SK-N-SH treated with all-trans-retinoic acid at 6 μM for 48 hours (cell line): ENCODE measurements around the gene OLIG1.

Experiments
- ATAC-seq: fragments of 200-7000 bp; cut with Tn5 transposase; 3 replicates; pipeline ENCODE4 v1.9.1; 2020; ENCODE audit warnings: mild to moderate bottlenecking, moderate library complexity
- ARNTL ChIP-seq: fragments of 450-650 bp; formaldehyde crosslinking; IDR thresholded peaks from 2 replicates; pipeline ENCODE4 v1.5.0; 2020; ENCODE audit warnings: low read depth, mild to moderate bottlenecking, moderate library complexity, borderline replicate concordance
- BACH2 ChIP-seq: fragments of 250-450 bp; sonication (Bioruptor Pico); IDR thresholded peaks from 2 replicates; pipeline ENCODE4 v1.9.0; 2021; ENCODE audit warnings: mild to moderate bottlenecking, borderline replicate concordance
- CSDC2 ChIP-seq: fragments of 250-450 bp; sonication (Bioruptor Pico); IDR thresholded peaks from 2 replicates; pipeline ENCODE4 v1.5.0; 2020; ENCODE audit warnings: mild to moderate bottlenecking, moderate library complexity
- ESRRG ChIP-seq: fragments of 250-450 bp; sonication (Bioruptor Pico); IDR thresholded peaks from 2 replicates; pipeline ENCODE4 v1.6.1; 2021; ENCODE audit warnings: mild to moderate bottlenecking
- GLIS3 ChIP-seq: fragments of 250-450 bp; sonication (Bioruptor Pico); IDR thresholded peaks from 2 replicates; pipeline ENCODE4 v1.5.0; 2020; ENCODE audit warnings: mild to moderate bottlenecking, moderate library complexity
- ISL1 ChIP-seq: fragments of 250-450 bp; sonication (Bioruptor Pico); IDR thresholded peaks from 2 replicates; pipeline ENCODE4 v2.1.2; 2022; ENCODE audit warnings: mild to moderate bottlenecking, moderate library complexity
- OSR1 ChIP-seq: fragments of 250-450 bp; sonication (Bioruptor Pico); IDR thresholded peaks from 2 replicates; pipeline ENCODE4 v1.8.0; 2022; ENCODE audit warnings: moderate library complexity, mild to moderate bottlenecking, inconsistent platforms
- PPARA ChIP-seq: fragments of 250-450 bp; sonication (Bioruptor Pico); IDR thresholded peaks from 2 replicates; pipeline ENCODE4 v1.5.0; 2020; ENCODE audit warnings: mild to moderate bottlenecking, borderline replicate concordance
- RARB ChIP-seq: fragments of 250-450 bp; sonication (Bioruptor Pico); IDR thresholded peaks from 2 replicates; pipeline ENCODE4 v1.8.0; 2021; ENCODE audit warnings: mild to moderate bottlenecking, moderate library complexity
- SNAI2 ChIP-seq: fragments of 250-450 bp; sonication (Bioruptor Pico); IDR thresholded peaks from 2 replicates; pipeline ENCODE4 v1.5.0; 2020; ENCODE audit warnings: mild to moderate bottlenecking, moderate library complexity
- TCF4 ChIP-seq: fragments of 250-450 bp; sonication (Bioruptor Pico); IDR thresholded peaks from 2 replicates; pipeline ENCODE4 v1.8.0; 2021; ENCODE audit warnings: mild to moderate bottlenecking, moderate library complexity, borderline replicate concordance
- TOX ChIP-seq: fragments of 250-450 bp; sonication (Bioruptor Pico); IDR thresholded peaks from 2 replicates; pipeline ENCODE4 v1.8.0; 2021; ENCODE audit warnings: mild to moderate bottlenecking, moderate library complexity, borderline replicate concordance
- ZC3H10 ChIP-seq: fragments of 250-450 bp; sonication (Bioruptor Pico); IDR thresholded peaks from 2 replicates; pipeline ENCODE4 v1.5.1; 2021; ENCODE audit warnings: mild to moderate bottlenecking, moderate library complexity
- ZFP3 ChIP-seq: fragments of 250-450 bp; sonication (Bioruptor Pico); IDR thresholded peaks from 2 replicates; pipeline ENCODE4 v1.5.0; 2020; ENCODE audit warnings: mild to moderate bottlenecking, moderate library complexity
- ZFP30 ChIP-seq: fragments of 450-650 bp; formaldehyde crosslinking; IDR thresholded peaks from 2 replicates; pipeline ENCODE4 v1.5.0; 2022; ENCODE audit warnings: mild to moderate bottlenecking, moderate library complexity
- ZNF565 ChIP-seq: fragments of 450-650 bp; formaldehyde crosslinking; conservative IDR thresholded peaks from 2 replicates; pipeline ENCODE4 v1.5.0; 2020; ENCODE audit warnings: low read depth, mild to moderate bottlenecking, moderate library complexity
- ZNF70 ChIP-seq: fragments of 450-650 bp; formaldehyde crosslinking; IDR thresholded peaks from 2 replicates; pipeline ENCODE4 v1.5.0; 2020; ENCODE audit warnings: mild to moderate bottlenecking, moderate library complexity
- ZNF8 ChIP-seq: fragments of 450-650 bp; formaldehyde crosslinking; IDR thresholded peaks from 2 replicates; pipeline ENCODE4 v1.5.0; 2020; ENCODE audit warnings: mild to moderate bottlenecking, moderate library complexity
- TF ChIP-seq, protein P1 (sequence below): fragments of 250-450 bp; sonication (Bioruptor Pico); IDR thresholded peaks from 2 replicates; pipeline ENCODE4 v1.5.1; 2021; ENCODE audit warnings: mild to moderate bottlenecking, moderate library complexity
- TF ChIP-seq, protein P2 (sequence below): fragments of 250-450 bp; sonication (Bioruptor Pico); IDR thresholded peaks from 2 replicates; pipeline ENCODE4 v1.5.0; 2020; ENCODE audit warnings: mild to moderate bottlenecking, moderate library complexity
- TF ChIP-seq, protein P3 (sequence below): fragments of 250-450 bp; sonication (Bioruptor Pico); IDR thresholded peaks from 2 replicates; pipeline ENCODE4 v1.5.1; 2020; ENCODE audit warnings: low read depth, mild to moderate bottlenecking, moderate library complexity
- TF ChIP-seq, protein P4 (sequence below): fragments of 250-450 bp; sonication (Bioruptor Pico); IDR thresholded peaks from 2 replicates; pipeline ENCODE4 v1.8.0; 2021; ENCODE audit warnings: low read depth, mild to moderate bottlenecking, moderate library complexity, borderline replicate concordance
- TF ChIP-seq, protein P5 (sequence below): fragments of 250-450 bp; sonication (Bioruptor Pico); IDR thresholded peaks from 2 replicates; pipeline ENCODE4 v1.8.0; 2020; ENCODE audit warnings: mild to moderate bottlenecking, moderate library complexity, borderline replicate concordance

Gene OLIG1

DNA sequence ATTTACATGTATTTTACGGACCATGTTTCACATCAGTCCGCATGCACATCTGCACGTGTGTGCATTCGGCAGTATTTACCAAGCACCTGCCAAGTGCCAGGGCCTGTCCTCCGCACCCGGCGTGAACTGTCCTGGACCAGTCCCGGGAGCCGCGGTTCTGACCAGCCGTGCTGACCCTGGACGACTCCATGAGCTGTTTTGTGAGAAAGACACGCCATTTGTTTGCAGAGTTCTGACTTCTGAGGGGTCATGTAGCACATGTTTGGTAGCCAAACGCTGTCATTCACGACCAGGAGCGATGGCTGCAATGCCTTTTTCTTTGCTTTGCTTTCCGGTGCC is 47.5 kb upstream of the OLIG1 start:
- TF ChIP-seq PPARA (no peak), ZFP3 (CRISPR knock-in tag) (no peak), SNAI2 (CRISPR knock-in tag) (no peak), ZC3H10 (CRISPR knock-in tag) (no peak), ZNF565 (CRISPR knock-in tag) (no peak), ESRRG (CRISPR knock-in tag) (no peak), ZNF8 (CRISPR knock-in tag) (no peak), OSR1 (CRISPR knock-in tag) (no peak), ZFP30 (CRISPR knock-in tag) (no peak), ZNF70 (CRISPR knock-in tag) (no peak), GLIS3 (CRISPR knock-in tag) (no peak), TOX (CRISPR knock-in tag) (no peak), ISL1 (no peak), RARB (CRISPR knock-in tag) (no peak), BACH2 (CRISPR knock-in tag) (no peak)
- TF ChIP-seq, protein P1, sequence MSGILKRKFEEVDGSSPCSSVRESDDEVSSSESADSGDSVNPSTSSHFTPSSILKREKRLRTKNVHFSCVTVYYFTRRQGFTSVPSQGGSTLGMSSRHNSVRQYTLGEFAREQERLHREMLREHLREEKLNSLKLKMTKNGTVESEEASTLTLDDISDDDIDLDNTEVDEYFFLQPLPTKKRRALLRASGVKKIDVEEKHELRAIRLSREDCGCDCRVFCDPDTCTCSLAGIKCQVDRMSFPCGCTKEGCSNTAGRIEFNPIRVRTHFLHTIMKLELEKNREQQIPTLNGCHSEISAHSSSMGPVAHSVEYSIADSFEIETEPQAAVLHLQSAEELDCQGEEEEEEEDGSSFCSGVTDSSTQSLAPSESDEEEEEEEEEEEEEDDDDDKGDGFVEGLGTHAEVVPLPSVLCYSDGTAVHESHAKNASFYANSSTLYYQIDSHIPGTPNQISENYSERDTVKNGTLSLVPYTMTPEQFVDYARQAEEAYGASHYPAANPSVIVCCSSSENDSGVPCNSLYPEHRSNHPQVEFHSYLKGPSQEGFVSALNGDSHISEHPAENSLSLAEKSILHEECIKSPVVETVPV (CRISPR knock-in tag) = no peak
- TF ChIP-seq, protein P2, sequence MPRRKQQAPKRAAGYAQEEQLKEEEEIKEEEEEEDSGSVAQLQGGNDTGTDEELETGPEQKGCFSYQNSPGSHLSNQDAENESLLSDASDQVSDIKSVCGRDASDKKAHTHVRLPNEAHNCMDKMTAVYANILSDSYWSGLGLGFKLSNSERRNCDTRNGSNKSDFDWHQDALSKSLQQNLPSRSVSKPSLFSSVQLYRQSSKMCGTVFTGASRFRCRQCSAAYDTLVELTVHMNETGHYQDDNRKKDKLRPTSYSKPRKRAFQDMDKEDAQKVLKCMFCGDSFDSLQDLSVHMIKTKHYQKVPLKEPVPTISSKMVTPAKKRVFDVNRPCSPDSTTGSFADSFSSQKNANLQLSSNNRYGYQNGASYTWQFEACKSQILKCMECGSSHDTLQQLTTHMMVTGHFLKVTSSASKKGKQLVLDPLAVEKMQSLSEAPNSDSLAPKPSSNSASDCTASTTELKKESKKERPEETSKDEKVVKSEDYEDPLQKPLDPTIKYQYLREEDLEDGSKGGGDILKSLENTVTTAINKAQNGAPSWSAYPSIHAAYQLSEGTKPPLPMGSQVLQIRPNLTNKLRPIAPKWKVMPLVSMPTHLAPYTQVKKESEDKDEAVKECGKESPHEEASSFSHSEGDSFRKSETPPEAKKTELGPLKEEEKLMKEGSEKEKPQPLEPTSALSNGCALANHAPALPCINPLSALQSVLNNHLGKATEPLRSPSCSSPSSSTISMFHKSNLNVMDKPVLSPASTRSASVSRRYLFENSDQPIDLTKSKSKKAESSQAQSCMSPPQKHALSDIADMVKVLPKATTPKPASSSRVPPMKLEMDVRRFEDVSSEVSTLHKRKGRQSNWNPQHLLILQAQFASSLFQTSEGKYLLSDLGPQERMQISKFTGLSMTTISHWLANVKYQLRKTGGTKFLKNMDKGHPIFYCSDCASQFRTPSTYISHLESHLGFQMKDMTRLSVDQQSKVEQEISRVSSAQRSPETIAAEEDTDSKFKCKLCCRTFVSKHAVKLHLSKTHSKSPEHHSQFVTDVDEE = no peak
- TF ChIP-seq, protein P3, sequence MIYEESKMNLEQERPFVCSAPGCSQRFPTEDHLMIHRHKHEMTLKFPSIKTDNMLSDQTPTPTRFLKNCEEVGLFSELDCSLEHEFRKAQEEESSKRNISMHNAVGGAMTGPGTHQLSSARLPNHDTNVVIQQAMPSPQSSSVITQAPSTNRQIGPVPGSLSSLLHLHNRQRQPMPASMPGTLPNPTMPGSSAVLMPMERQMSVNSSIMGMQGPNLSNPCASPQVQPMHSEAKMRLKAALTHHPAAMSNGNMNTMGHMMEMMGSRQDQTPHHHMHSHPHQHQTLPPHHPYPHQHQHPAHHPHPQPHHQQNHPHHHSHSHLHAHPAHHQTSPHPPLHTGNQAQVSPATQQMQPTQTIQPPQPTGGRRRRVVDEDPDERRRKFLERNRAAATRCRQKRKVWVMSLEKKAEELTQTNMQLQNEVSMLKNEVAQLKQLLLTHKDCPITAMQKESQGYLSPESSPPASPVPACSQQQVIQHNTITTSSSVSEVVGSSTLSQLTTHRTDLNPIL (CRISPR knock-in tag) = no peak
- TF ChIP-seq, protein P4, sequence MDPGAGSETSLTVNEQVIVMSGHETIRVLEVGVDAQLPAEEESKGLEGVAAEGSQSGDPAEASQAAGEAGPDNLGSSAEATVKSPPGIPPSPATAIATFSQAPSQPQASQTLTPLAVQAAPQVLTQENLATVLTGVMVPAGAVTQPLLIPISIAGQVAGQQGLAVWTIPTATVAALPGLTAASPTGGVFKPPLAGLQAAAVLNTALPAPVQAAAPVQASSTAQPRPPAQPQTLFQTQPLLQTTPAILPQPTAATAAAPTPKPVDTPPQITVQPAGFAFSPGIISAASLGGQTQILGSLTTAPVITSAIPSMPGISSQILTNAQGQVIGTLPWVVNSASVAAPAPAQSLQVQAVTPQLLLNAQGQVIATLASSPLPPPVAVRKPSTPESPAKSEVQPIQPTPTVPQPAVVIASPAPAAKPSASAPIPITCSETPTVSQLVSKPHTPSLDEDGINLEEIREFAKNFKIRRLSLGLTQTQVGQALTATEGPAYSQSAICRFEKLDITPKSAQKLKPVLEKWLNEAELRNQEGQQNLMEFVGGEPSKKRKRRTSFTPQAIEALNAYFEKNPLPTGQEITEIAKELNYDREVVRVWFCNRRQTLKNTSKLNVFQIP (CRISPR knock-in tag) = no peak
- TF ChIP-seq, protein P5, sequence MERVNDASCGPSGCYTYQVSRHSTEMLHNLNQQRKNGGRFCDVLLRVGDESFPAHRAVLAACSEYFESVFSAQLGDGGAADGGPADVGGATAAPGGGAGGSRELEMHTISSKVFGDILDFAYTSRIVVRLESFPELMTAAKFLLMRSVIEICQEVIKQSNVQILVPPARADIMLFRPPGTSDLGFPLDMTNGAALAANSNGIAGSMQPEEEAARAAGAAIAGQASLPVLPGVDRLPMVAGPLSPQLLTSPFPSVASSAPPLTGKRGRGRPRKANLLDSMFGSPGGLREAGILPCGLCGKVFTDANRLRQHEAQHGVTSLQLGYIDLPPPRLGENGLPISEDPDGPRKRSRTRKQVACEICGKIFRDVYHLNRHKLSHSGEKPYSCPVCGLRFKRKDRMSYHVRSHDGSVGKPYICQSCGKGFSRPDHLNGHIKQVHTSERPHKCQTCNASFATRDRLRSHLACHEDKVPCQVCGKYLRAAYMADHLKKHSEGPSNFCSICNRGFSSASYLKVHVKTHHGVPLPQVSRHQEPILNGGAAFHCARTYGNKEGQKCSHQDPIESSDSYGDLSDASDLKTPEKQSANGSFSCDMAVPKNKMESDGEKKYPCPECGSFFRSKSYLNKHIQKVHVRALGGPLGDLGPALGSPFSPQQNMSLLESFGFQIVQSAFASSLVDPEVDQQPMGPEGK (CRISPR knock-in tag) = no peak

DNA sequence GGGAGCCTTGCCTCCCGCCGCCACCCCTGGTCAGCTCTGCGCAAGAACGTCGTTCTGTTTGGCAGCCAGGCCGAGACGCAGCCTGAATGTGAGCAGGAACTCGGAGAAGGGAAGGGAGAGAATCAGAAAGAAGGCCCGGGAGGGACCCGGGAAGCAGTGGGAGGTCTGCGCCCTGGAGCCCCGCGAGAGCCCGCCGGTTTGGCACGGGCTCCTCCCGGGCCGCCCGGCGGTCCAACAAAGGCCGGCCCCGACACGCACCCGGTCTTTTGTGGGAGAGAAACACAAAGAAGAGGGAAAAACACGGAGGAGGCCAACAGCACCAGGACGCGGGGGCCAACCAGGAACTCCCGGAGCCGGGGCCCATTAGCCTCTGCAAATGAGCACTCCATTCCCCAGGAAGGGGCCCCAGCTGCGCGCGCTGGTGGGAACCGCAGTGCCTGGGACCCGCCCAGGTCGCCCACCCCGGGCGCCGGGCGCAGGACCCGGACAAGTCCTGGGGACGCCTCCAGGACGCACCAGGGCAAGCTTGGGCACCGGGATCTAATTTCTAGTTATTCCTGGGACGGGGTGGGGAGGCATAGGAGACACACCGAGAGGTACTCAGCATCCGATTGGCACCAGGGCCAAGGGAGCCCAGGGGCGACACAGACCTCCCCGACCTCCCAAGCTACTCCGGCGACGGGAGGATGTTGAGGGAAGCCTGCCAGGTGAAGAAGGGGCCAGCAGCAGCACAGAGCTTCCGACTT is 46.9 kb upstream of the OLIG1 start:
- no peak for ATAC-seq
- TF ChIP-seq, protein P3 (CRISPR knock-in tag) = no peak
- TF ChIP-seq ARNTL (CRISPR knock-in tag) = no peak
- TF ChIP-seq, protein P5 (CRISPR knock-in tag) = no peak
- no peak for TF ChIP-seq ZFP30 (CRISPR knock-in tag)
- no peak for TF ChIP-seq CSDC2
- TF ChIP-seq ZNF70 (CRISPR knock-in tag) = no peak
- TF ChIP-seq ESRRG (CRISPR knock-in tag) = no peak
- no peak for TF ChIP-seq ZNF565 (CRISPR knock-in tag)
- TF ChIP-seq TCF4 (CRISPR knock-in tag) = no peak
- no peak for TF ChIP-seq GLIS3 (CRISPR knock-in tag)
- no peak for TF ChIP-seq ZC3H10 (CRISPR knock-in tag)
- no peak for TF ChIP-seq TOX (CRISPR knock-in tag)
- no peak for TF ChIP-seq ZNF8 (CRISPR knock-in tag)
- TF ChIP-seq, protein P4 (CRISPR knock-in tag) = no peak

More for the DNA sequence above, 47.5 kb upstream of the OLIG1 start:
- no peak for ATAC-seq
